Right lobe of liver (tissue), 4 donors: ENCODE results near the gene EXD3.

ENCODE experiments used
- POLR2A ChIP-seq: fragments of 450-650 bp; IDR thresholded peaks from one replicate; pipeline ENCODE4 v1.6.1; 2017; ENCODE audit warnings: antibody characterized with exemption, mild to moderate bottlenecking
- TF ChIP-seq, protein P1 (sequence below), 4 donors: fragments of 200-600 bp in 3 of 4; fragments of 450-650 bp in 1 of 4; IDR thresholded peaks; one replicate each; pipeline versions ENCODE4 v1.5.1 to v1.8.0; 2016 to 2022; ENCODE audit warnings: antibody characterized with exemption in 4 of 4, mild to moderate bottlenecking in 2 of 4
- donor health status: DM: no; HTN: no; CAD: no.
- donor health status: DM: no; HTN: no; CAD: no.
- donor health status: DM: no; HTN: yes; CAD: no.

DNA sequence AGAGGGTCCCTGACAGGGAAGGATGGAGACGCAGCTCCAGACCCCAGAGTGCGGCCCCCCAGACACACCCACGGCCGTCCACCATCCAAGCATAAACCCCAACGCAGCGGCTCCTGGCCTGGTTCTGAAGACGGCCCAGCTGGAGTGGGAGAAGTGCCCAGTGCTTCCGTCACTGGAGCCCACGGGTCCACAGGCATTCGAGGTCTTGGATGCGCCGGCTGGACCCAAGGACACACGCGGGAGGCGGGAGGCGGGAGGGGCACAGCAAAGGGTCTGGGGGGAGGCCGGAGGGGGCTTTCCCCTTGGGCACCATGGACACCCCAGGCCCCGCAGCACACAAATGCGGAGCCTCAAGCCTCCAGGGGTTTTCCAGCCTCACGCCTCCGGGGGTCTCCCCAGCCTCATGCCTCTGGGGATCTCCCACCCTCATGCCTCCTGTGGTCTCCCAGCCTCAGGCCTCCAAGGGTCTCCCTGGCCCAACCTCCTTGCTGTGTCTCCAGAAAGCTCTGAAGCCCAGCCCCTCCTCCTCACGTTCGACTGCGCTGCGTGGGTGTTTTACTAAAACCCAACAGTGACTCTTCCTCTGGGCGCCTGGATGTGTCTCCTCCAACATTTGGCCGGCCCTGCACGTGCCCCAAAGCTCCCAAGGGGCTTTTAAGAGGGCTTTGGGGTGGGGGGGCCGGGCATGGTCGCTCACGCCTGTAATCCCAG is 15.2 kb downstream of the EXD3 start:
- TF ChIP-seq, protein P1, sequence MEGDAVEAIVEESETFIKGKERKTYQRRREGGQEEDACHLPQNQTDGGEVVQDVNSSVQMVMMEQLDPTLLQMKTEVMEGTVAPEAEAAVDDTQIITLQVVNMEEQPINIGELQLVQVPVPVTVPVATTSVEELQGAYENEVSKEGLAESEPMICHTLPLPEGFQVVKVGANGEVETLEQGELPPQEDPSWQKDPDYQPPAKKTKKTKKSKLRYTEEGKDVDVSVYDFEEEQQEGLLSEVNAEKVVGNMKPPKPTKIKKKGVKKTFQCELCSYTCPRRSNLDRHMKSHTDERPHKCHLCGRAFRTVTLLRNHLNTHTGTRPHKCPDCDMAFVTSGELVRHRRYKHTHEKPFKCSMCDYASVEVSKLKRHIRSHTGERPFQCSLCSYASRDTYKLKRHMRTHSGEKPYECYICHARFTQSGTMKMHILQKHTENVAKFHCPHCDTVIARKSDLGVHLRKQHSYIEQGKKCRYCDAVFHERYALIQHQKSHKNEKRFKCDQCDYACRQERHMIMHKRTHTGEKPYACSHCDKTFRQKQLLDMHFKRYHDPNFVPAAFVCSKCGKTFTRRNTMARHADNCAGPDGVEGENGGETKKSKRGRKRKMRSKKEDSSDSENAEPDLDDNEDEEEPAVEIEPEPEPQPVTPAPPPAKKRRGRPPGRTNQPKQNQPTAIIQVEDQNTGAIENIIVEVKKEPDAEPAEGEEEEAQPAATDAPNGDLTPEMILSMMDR (IDR thresholded peaks at IDR 0.05) = no peak
- no peak for TF ChIP-seq POLR2A
